HG02588 (cell line): Measurements from ENCODE around the gene LINGO1.

Source experiments
- ATAC-seq: cut with Tn5 transposase; IDR thresholded peaks from one replicate; pipeline ENCODE4 v1.9.1; 2021; ENCODE audit warnings: mild to moderate bottlenecking, moderate library complexity; ENCODE audit not compliant: unreplicated experiment

LINGO1 gene

GRCh38 chr15:77574521-77575202 lies 58.0 kb downstream of the LINGO1 start:
- no peak for ATAC-seq

GRCh38 chr15:77573802-77574201 lies 58.9 kb downstream of the LINGO1 start:
- ATAC-seq, result no peak

GRCh38 chr15:77572186-77572585 lies 60.5 kb downstream of the LINGO1 start:
- no peak for ATAC-seq

- ATAC-seq, result no peak
Observed at GRCh38 chr15:77571741-77572140, 61.0 kb downstream of the LINGO1 start.

- ATAC-seq, result no peak
Observed at GRCh38 chr15:77571181-77571580, 61.5 kb downstream of the LINGO1 start.

- ATAC-seq, result no peak
Observed at GRCh38 chr15:77569729-77570125, 63.0 kb downstream of the LINGO1 start.

- no peak for ATAC-seq
Observed at GRCh38 chr15:77568973-77569728, 63.6 kb downstream of the LINGO1 start.

- no peak for ATAC-seq
Observed at GRCh38 chr15:77568014-77568972, 64.4 kb downstream of the LINGO1 start.

- no peak for ATAC-seq
Observed at GRCh38 chr15:77567202-77567601, 65.5 kb downstream of the LINGO1 start.

GRCh38 chr15:77566092-77566491 lies 66.6 kb downstream of the LINGO1 start:
- no peak for ATAC-seq

- no peak for ATAC-seq
Observed at GRCh38 chr15:77565378-77565915, 67.3 kb downstream of the LINGO1 start.

GRCh38 chr15:77564938-77565337 lies 67.8 kb downstream of the LINGO1 start:
- no peak for ATAC-seq

- no peak for ATAC-seq
Observed at GRCh38 chr15:77564341-77564740, 68.4 kb downstream of the LINGO1 start.

- no peak for ATAC-seq
Observed at GRCh38 chr15:77563623-77564156, 69.0 kb downstream of the LINGO1 start.
